Activated CD8-positive, alpha-beta T cell treated with anti-CD3 and anti-CD28 coated beads, Interleukin-2, amount 10 ng/mL, durations not matched to agents 7 days and 5 days (primary cell): ENCODE data around the gene CPB1. TPM values are rescaled to one million over a fixed set of nuclear protein-coding genes. Genes with fewer than 3 reads are reported as not detected.

Experiments used
- ATAC-seq: fragments of 150-1000 bp; cut with Tn5 transposase; one replicate; pipeline ENCODE4 v1.10.0; 2021; ENCODE audit warnings: moderate library complexity
- CTCF ChIA-PET: fragments of 350-600 bp; sonication (Branson Sonifier 250); formaldehyde crosslinking; loops from one replicate; lab custom pipeline; 2021; ENCODE audit warnings: antibody characterized with exemption; lab: Charles Lee
- POLR2A ChIA-PET: fragments of 350-600 bp; sonication (Branson Sonifier 250); formaldehyde crosslinking; loops from one replicate; lab custom pipeline; 2021; ENCODE audit warnings: antibody characterized with exemption; lab: Charles Lee
- DNase-seq: peaks from one replicate; pipeline ENCODE4 v3.0.0-alpha.2; 2020
- H3K27ac Mint-ChIP-seq: one replicate; pipeline ENCODE4 v1.8.0; 2021; ENCODE audit warnings: mild to moderate bottlenecking, mixed read lengths
- H3K27me3 Mint-ChIP-seq: one replicate; pipeline ENCODE4 v1.8.0; 2021; ENCODE audit warnings: low read depth, mixed read lengths
- H3K36me3 Mint-ChIP-seq: one replicate; pipeline ENCODE4 v1.8.0; 2021; ENCODE audit warnings: low read depth, mixed read lengths
- H3K4me1 Mint-ChIP-seq: one replicate; pipeline ENCODE4 v1.8.0; 2021; ENCODE audit warnings: low read depth, mixed read lengths
- H3K4me3 Mint-ChIP-seq: one replicate; pipeline ENCODE4 v1.8.0; 2021; ENCODE audit warnings: mild to moderate bottlenecking, mixed read lengths
- H3K9me3 Mint-ChIP-seq: one replicate; pipeline ENCODE4 v1.8.0; 2022; ENCODE audit warnings: mixed read lengths; ENCODE audit not compliant: insufficient read depth
- total RNA-seq, 2 experiments: library from RNA; stranded (reverse); gene quantifications; one replicate each; pipeline ENCODE4 v1.2.3, GENCODE V29; 2021

The CPB1 gene
- total RNA-seq, 2 experiments from 2014 or later = not detected

- H3K27ac Mint-ChIP-seq = no peak overlapping the region
- POLR2A ChIA-PET = no interaction called here
- CTCF ChIA-PET = interaction anchor here (1.3 kb wide), 1 partner anchor 77 kb away, joined by 4 read pairs; no protein-coding TSS in a partner anchor
These were observed 38.6 kb downstream of the CPB1 start for GRCh38 chr3:148866261-148866660.

GRCh38 chr3:148873270-148873927 lies 45.8 kb downstream of the CPB1 start:
- ATAC-seq (no peak), DNase-seq (no peak)
- H3K36me3 Mint-ChIP-seq = no peaks in the 10 kb centered on the region
- POLR2A ChIA-PET = no interaction called here
- H3K4me3 Mint-ChIP-seq = no peak overlapping the region
- peaks cover 11% of the 10 kb centered on the region for H3K27me3 Mint-ChIP-seq
- H3K9me3 Mint-ChIP-seq = no peaks in the 10 kb centered on the region
- no peaks in the 10 kb centered on the region for H3K4me1 Mint-ChIP-seq
- CTCF ChIA-PET = interaction anchor here (0.6 to 1.2 kb wide), 2 partner anchors 11 to 14 kb away, joined by 3 to 4 read pairs; no protein-coding TSS in a partner anchor
- H3K27ac Mint-ChIP-seq = no peak overlapping the region

More at GRCh38 chr3:148866261-148866660, 38.6 kb downstream of the CPB1 start:
- ATAC-seq = no peak
- H3K4me1 Mint-ChIP-seq = no peaks in the 10 kb centered on the region
- H3K9me3 Mint-ChIP-seq = no peaks in the 10 kb centered on the region
- no peak overlapping the region for H3K4me3 Mint-ChIP-seq
- DNase-seq = no peak
- peaks cover 18% of the 10 kb centered on the region for H3K27me3 Mint-ChIP-seq
- H3K36me3 Mint-ChIP-seq = no peaks in the 10 kb centered on the region

GRCh38 chr3:148873977-148874376 lies 46.4 kb downstream of the CPB1 start:
- ATAC-seq = no peak
- peaks cover 11% of the 10 kb centered on the region for H3K27me3 Mint-ChIP-seq
- no peaks in the 10 kb centered on the region for H3K36me3 Mint-ChIP-seq
- no peaks in the 10 kb centered on the region for H3K9me3 Mint-ChIP-seq
- ChIA-PET CTCF (interaction anchor here (0.6 to 1.2 kb wide), 2 partner anchors 12 to 14 kb away, joined by 3 to 4 read pairs; no protein-coding TSS in a partner anchor), POLR2A (no interaction called here)
- H3K4me3 Mint-ChIP-seq = no peak overlapping the region
- H3K27ac Mint-ChIP-seq = no peak overlapping the region
- no peak for DNase-seq
- H3K4me1 Mint-ChIP-seq = no peaks in the 10 kb centered on the region

- CTCF ChIA-PET = interaction anchor here (1.1 kb wide), 1 partner anchor 17 kb away, joined by 4 read pairs; no protein-coding TSS in a partner anchor
- POLR2A ChIA-PET = no interaction called here
These were observed 50.5 kb downstream of the CPB1 start for GRCh38 chr3:148878095-148878494.

GRCh38 chr3:148879256-148879655 lies 51.6 kb downstream of the CPB1 start:
- ATAC-seq (no peak), DNase-seq (no peak)
- Mint-ChIP-seq H3K27me3 (peaks cover 15% of the 10 kb centered on the region), H3K9me3 (no peaks in the 10 kb centered on the region), H3K27ac (no peak overlapping the region), H3K36me3 (no peaks in the 10 kb centered on the region), H3K4me3 (no peak overlapping the region), H3K4me1 (no peaks in the 10 kb centered on the region)
- ChIA-PET CTCF (interaction anchor here (1.1 kb wide), 1 partner anchor 18 kb away, joined by 4 read pairs; no protein-coding TSS in a partner anchor), POLR2A (no interaction called here)

More at GRCh38 chr3:148878095-148878494, 50.5 kb downstream of the CPB1 start:
- Mint-ChIP-seq H3K9me3 (no peaks in the 10 kb centered on the region), H3K4me1 (no peaks in the 10 kb centered on the region), H3K27ac (no peak overlapping the region), H3K4me3 (no peak overlapping the region), H3K27me3 (peaks cover 14% of the 10 kb centered on the region), H3K36me3 (no peaks in the 10 kb centered on the region)
- no peak for ATAC-seq
- no peak for DNase-seq

GRCh38 chr3:148880681-148881080 lies 53.1 kb downstream of the CPB1 start:
- Mint-ChIP-seq H3K36me3 (no peaks in the 10 kb centered on the region), H3K27me3 (peaks cover 13% of the 10 kb centered on the region), H3K27ac (no peak overlapping the region), H3K9me3 (no peaks in the 10 kb centered on the region), H3K4me3 (no peak overlapping the region), H3K4me1 (no peaks in the 10 kb centered on the region)
- no peak for DNase-seq
- ChIA-PET CTCF (no interaction called here), POLR2A (no interaction called here)
- ATAC-seq = no peak

- no peaks in the 10 kb centered on the region for H3K4me1 Mint-ChIP-seq
- ChIA-PET POLR2A (no interaction called here), CTCF (no interaction called here)
- H3K4me3 Mint-ChIP-seq = no peak overlapping the region
- H3K27ac Mint-ChIP-seq = no peak overlapping the region
- H3K27me3 Mint-ChIP-seq = peaks cover 13% of the 10 kb centered on the region
- H3K36me3 Mint-ChIP-seq = no peaks in the 10 kb centered on the region
- no peak for DNase-seq
- H3K9me3 Mint-ChIP-seq = no peaks in the 10 kb centered on the region
- no peak for ATAC-seq
These were observed 53.7 kb downstream of the CPB1 start for GRCh38 chr3:148881286-148881685.

- ChIA-PET POLR2A (no interaction called here), CTCF (no interaction called here)
- no peak overlapping the region for H3K4me3 Mint-ChIP-seq
- peaks cover 13% of the 10 kb centered on the region for H3K27me3 Mint-ChIP-seq
- H3K4me1 Mint-ChIP-seq = no peaks in the 10 kb centered on the region
- H3K27ac Mint-ChIP-seq = no peak overlapping the region
- no peak for DNase-seq
- no peaks in the 10 kb centered on the region for H3K9me3 Mint-ChIP-seq
- ATAC-seq = no peak
- no peaks in the 10 kb centered on the region for H3K36me3 Mint-ChIP-seq
These were observed 54.7 kb downstream of the CPB1 start for GRCh38 chr3:148882288-148882687.

- H3K4me3 Mint-ChIP-seq = no peak overlapping the region
- DNase-seq (no peak), ATAC-seq (no peak)
- H3K27ac Mint-ChIP-seq = no peak overlapping the region
- POLR2A ChIA-PET = no interaction called here
- no peaks in the 10 kb centered on the region for H3K4me1 Mint-ChIP-seq
- no peaks in the 10 kb centered on the region for H3K9me3 Mint-ChIP-seq
- CTCF ChIA-PET = no interaction called here
- no peaks in the 10 kb centered on the region for H3K36me3 Mint-ChIP-seq
- peaks cover 12% of the 10 kb centered on the region for H3K27me3 Mint-ChIP-seq
These were observed 55.6 kb downstream of the CPB1 start for GRCh38 chr3:148883163-148883562.

GRCh38 chr3:148884261-148884660 lies 56.6 kb downstream of the CPB1 start:
- peaks cover 7% of the 10 kb centered on the region for H3K27me3 Mint-ChIP-seq
- H3K36me3 Mint-ChIP-seq = no peaks in the 10 kb centered on the region
- CTCF ChIA-PET = no interaction called here
- DNase-seq (no peak), ATAC-seq (no peak)
- H3K4me3 Mint-ChIP-seq = no peak overlapping the region
- no peaks in the 10 kb centered on the region for H3K4me1 Mint-ChIP-seq
- POLR2A ChIA-PET = no interaction called here
- H3K27ac Mint-ChIP-seq = no peak overlapping the region
- no peaks in the 10 kb centered on the region for H3K9me3 Mint-ChIP-seq

GRCh38 chr3:148889828-148890227 lies 62.2 kb downstream of the CPB1 start:
- Mint-ChIP-seq H3K4me1 (no peaks in the 10 kb centered on the region), H3K27me3 (peaks cover 2% of the 10 kb centered on the region), H3K36me3 (no peaks in the 10 kb centered on the region), H3K9me3 (no peaks in the 10 kb centered on the region), H3K4me3 (no peak overlapping the region), H3K27ac (no peak overlapping the region)
- ATAC-seq = no peak
- ChIA-PET CTCF (no interaction called here), POLR2A (no interaction called here)
- DNase-seq = no peak

- ATAC-seq = no peak
- ChIA-PET CTCF (interaction anchor here (2.2 kb wide), 1 partner anchor 34 kb away, joined by 6 read pairs; no protein-coding TSS in a partner anchor), POLR2A (no interaction called here)
- no peaks in the 10 kb centered on the region for H3K4me1 Mint-ChIP-seq
- peaks cover 6% of the 10 kb centered on the region for H3K27me3 Mint-ChIP-seq
- H3K36me3 Mint-ChIP-seq = no peaks in the 10 kb centered on the region
- H3K27ac Mint-ChIP-seq = no peak overlapping the region
- DNase-seq = no peak
- H3K4me3 Mint-ChIP-seq = no peak overlapping the region
- no peaks in the 10 kb centered on the region for H3K9me3 Mint-ChIP-seq
These were observed 68.5 kb downstream of the CPB1 start for GRCh38 chr3:148896062-148896461.
